Measurements from ENCODE around the gene MYO1E.

DNA sequence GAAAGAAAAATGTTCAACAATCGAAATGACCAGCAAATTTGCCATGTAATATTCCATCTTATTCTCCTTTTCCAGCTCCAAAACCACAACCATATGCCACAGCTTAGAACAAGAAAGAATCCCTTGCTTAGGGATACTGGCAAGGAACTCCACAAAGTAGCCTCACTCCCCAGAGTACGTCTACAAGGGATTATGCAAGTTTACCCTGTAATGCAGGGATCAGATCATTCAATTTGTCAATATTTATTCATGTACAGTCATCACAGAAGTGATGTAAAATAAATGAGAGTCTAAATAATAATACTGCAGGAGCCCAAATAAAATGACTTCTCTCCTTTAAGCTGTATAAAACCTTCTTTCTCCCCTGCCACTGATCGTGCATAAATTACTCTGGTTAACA is 23.5 kb upstream of the MYO1E start:
- no peak for TF ChIP-seq POLR2A (IDR thresholded peaks at IDR 0.05; ENCODE audit: low read depth, low read length)
- TF ChIP-seq POU2F2 (IDR thresholded peaks at IDR 0.05; ENCODE audit: low read depth, low read length), result no peak
- no peak for TF ChIP-seq POLR2AphosphoS5 (IDR thresholded peaks at IDR 0.05; ENCODE audit: low read depth, low read length)
- TF ChIP-seq SPI1 (IDR thresholded peaks at IDR 0.05; ENCODE audit: low read depth, low read length), result no peak
- no peak for TF ChIP-seq PAX5 (IDR thresholded peaks at IDR 0.05; ENCODE audit: insufficient read depth, low read length, severe bottlenecking)
